ENCODE measurements around the gene SLC13A3.

The SLC13A3 gene

DNA sequence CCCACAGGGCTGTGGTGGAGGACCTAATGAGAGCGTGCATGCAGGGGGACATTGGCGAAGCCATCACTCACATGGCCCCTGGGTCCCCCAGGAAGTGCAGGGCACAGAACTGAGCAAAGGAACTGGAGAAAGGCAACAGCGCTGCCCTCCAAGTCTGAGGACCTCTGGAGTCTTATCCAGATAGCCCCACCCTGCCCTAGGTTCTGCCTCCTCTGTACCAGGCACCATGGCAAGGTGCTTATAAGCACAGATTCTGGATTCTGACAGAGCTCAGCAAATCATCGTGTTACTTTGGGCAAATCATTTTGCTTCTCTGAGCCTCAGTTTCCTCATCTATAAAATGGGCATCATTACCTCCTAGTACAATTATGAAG, 44.5 kb downstream of the SLC13A3 start:
- TF ChIP-seq, protein P1, sequence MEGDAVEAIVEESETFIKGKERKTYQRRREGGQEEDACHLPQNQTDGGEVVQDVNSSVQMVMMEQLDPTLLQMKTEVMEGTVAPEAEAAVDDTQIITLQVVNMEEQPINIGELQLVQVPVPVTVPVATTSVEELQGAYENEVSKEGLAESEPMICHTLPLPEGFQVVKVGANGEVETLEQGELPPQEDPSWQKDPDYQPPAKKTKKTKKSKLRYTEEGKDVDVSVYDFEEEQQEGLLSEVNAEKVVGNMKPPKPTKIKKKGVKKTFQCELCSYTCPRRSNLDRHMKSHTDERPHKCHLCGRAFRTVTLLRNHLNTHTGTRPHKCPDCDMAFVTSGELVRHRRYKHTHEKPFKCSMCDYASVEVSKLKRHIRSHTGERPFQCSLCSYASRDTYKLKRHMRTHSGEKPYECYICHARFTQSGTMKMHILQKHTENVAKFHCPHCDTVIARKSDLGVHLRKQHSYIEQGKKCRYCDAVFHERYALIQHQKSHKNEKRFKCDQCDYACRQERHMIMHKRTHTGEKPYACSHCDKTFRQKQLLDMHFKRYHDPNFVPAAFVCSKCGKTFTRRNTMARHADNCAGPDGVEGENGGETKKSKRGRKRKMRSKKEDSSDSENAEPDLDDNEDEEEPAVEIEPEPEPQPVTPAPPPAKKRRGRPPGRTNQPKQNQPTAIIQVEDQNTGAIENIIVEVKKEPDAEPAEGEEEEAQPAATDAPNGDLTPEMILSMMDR (IDR thresholded peaks at IDR 0.05; ENCODE audit: extremely low read depth, insufficient read depth, missing control alignments) = no peak
- in situ Hi-C loops (cut with MboI; ENCODE audit: low pct_unique_long_range_greater_than_20kb, low sequenced_read_pairs, unreplicated experiment) = no loop called here
- DNase-seq (ENCODE audit: low spot score) = no peak

DNA sequence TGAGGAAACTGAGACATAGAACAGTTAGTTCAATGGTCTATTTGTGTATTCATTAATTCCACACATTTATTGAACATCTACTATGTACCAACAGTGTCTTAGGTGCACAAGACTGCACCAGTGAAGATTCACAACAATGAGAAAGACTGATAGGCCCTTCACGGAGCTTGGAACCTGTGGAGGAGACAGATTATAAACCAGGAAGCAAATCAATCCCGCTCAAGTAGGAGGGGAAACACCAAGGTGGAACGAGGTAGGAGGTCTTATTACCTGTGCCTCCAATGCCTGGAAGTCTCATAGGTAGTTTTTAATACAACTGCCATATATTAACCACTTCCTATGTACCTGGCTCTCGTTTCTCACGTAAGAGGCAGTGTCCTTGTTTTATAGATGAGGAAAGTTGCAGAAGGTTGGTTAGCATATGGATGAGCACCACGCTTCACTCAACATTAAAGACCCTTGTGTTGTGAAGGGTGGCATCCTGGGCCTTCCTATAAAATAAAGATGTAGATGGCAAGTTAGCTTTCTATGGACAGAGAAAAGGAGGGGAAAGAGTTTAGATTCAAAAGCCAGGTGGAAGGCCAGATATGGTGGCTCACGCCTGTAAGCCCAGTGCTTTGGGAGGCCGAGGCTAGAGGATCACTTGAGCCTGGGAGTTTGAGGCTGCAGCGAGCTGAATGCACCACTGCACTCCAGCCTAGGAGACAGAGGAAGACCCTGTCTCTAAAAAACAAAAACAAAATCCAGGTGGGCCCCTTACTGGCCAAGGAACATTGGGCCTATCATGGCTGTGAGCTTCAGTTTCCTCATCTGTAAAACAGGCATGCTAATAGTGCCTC, 45.1 kb downstream of the SLC13A3 start:
- TF ChIP-seq, protein P1 (IDR thresholded peaks at IDR 0.05; ENCODE audit: extremely low read depth, insufficient read depth, missing control alignments) = no peak
- in situ Hi-C loops (cut with MboI; ENCODE audit: low pct_unique_long_range_greater_than_20kb, low sequenced_read_pairs, unreplicated experiment) = no loop called here
- DNase-seq (ENCODE audit: low spot score) = no peak

DNA sequence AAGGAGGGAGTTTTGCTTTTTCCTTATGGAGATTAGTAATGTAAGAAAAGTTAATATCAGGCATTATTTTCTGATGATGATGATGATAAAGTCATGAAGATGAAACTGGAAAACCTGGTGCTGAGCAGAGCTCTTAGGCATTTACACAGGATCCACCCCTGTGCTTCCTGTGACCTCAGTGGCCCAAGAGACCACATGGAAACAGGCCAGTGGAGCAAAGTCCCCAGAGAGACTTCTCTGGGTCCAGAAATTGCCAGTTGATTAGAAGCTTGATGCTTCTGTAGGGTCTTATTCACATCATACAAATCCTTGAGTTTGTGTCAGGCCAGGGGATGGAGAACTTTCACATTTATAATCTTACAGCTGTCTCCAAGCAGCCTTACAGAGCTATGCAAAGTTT, 46.1 kb downstream of the SLC13A3 start:
- TF ChIP-seq, protein P1 (IDR thresholded peaks at IDR 0.05; ENCODE audit: extremely low read depth, insufficient read depth, missing control alignments) = no peak
- in situ Hi-C loops (cut with MboI; ENCODE audit: low pct_unique_long_range_greater_than_20kb, low sequenced_read_pairs, unreplicated experiment) = no loop called here

DNA sequence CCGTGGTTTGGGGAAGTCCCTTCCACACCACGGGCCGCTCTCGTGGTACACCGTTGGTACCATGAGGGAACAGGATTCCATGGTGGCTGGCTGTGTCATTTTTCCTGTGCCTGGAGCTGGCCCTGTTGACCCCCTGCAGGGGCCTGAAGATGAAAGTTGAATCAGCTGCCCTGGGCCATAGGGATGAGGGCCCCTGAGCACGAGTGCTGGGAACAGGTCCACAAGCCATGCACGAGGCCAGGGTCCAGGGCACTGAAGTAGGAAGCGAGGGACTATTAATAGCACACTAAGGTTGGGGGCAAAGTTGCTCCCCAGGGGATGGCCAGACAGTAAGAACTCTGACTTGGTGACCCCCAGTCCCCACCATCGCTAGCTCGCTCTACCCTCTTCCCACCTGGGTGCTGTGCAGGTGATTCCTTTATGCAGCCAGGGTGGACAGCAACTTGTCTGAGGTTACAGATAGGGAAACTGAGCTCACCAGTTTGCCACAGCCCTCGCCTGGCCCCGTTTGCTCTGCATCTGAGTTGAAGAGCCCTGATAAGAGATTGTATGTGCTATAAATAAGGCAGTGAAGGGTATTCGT, 46.6 kb downstream of the SLC13A3 start:
- in situ Hi-C loops (cut with MboI; ENCODE audit: low pct_unique_long_range_greater_than_20kb, low sequenced_read_pairs, unreplicated experiment) = no loop called here
- TF ChIP-seq, protein P1 (IDR thresholded peaks at IDR 0.05; ENCODE audit: extremely low read depth, insufficient read depth, missing control alignments) = no peak
- no peak for DNase-seq (ENCODE audit: low spot score)

More for the DNA sequence above, 46.1 kb downstream of the SLC13A3 start:
- DNase-seq (ENCODE audit: low spot score) = no peak

DNA sequence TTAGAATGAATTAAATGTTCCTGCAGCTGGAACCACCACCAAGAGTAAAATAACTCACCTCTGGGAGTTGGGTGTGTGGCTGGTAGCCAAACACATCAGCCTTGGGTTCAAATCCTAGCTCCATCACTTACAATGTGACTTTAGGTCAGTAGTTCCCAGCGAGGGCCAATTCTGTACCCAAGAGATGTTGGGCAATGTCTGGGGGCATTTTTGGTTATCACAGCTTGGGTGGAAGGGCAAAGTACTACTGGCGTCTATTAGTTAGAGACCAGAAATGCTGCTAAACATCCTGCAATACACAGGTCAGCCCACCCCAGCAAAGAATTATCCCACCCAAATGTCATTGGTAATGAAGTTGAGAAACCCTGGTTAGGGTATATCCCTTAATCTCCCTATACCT, 48.8 kb downstream of the SLC13A3 start:
- in situ Hi-C loops (cut with MboI; ENCODE audit: low pct_unique_long_range_greater_than_20kb, low sequenced_read_pairs, unreplicated experiment) = no loop called here
- TF ChIP-seq, protein P1 (IDR thresholded peaks at IDR 0.05; ENCODE audit: extremely low read depth, insufficient read depth, missing control alignments) = no peak

DNA sequence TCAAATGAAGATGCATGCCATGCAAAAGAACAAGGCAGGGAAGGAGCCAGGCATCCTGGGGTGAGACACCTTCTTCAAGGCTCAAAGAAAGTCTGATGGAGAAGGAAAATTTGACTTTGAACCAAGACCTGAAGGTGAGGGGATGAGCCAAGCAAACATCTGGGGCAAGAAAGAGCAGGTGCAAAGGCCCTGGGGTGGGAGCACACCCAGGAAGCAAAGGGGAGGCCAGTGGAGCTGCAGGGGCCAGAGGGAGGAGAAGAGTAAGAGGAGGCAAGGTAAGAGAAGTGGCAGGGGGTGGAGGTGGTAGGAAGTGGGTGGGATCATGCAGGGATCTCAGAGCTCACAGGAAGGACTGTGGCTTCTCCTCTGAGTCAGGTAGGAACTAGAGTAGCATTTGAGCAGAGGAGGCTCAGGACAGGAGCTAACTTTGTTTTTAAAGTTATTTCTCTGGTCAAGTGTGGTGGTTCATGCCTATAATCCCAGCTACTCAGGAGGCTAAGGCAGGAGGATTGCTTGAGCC, 49.6 kb downstream of the SLC13A3 start:
- DNase-seq (ENCODE audit: low spot score) = no peak
- in situ Hi-C loops (cut with MboI; ENCODE audit: low pct_unique_long_range_greater_than_20kb, low sequenced_read_pairs, unreplicated experiment) = no loop called here
- TF ChIP-seq, protein P1 (IDR thresholded peaks at IDR 0.05; ENCODE audit: extremely low read depth, insufficient read depth, missing control alignments) = no peak

More for the DNA sequence above, 48.8 kb downstream of the SLC13A3 start:
- DNase-seq (ENCODE audit: low spot score) = no peak

Data from GM13977 (cell line).